K562 (cell line): ENCODE data around the gene ARF1. TPM values are rescaled to one million over a fixed set of nuclear protein-coding genes. Genes with fewer than 3 reads are reported as not detected.

Source experiments
- ATAC-seq: fragments of 200-7000 bp; cut with Tn5 transposase; 3 replicates; pipeline ENCODE4 v1.9.1; 2020; ENCODE audit warnings: moderate library complexity
- BruUV-seq: library from RNA; stranded (reverse); fragments of 400-500 nt; replicated peaks from 2 replicates; lab custom pipeline; 2021; lab: Mats Ljungman, UMichigan
- CTCF ChIA-PET: fragments of 300-600 bp; formaldehyde crosslinking; extraction: SDS; loops from one replicate; lab custom pipeline; 2021; ENCODE audit warnings: low intra/inter-chr PET ratio; lab: Yijun Ruan, JAX
- POLR2A ChIA-PET: fragments of 300-600, 350-650 bp; sonication (Branson Sonifier 250); formaldehyde crosslinking; extraction: SDS; loops from one replicate; lab custom pipeline; 2021; ENCODE audit warnings: antibody characterized with exemption, inconsistent platforms; lab: Yijun Ruan, JAX
- DNase-seq, 4 experiments: peaks; one replicate each; pipeline versions ENCODE4 v3.0.0 to v3.0.0-alpha.2; 2011 to 2018; ENCODE audit warnings: low spot score in 3 of 4, mixed read lengths in 3 of 4; ENCODE audit errors: extremely low read depth in 1 of 4
- FAIRE-seq: peaks from 2 replicates; lab custom pipeline; 2011; peaks lifted over from hg19 to GRCh38; lab: Jason Lieb, UNC
- H2AFZ ChIP-seq: 2 replicates; pipeline ENCODE4 v1.6.0; 2011; ENCODE audit warnings: low read depth, low read length, control low read depth, inconsistent platforms
- H3K27ac ChIP-seq: fragments of 200-600 bp; 3 replicates; pipeline ENCODE4 v1.8.0; 2011; ENCODE audit warnings: low read depth, mild to moderate bottlenecking, control low read depth, inconsistent platforms, low read length, moderate library complexity, mixed read lengths; ENCODE audit errors: extremely low read depth
- H3K27me3 ChIP-seq, 2 experiments: fragments of 300-600 bp in 1 of 2; 2 replicates in 1 of 2; 3 replicates in 1 of 2; pipeline versions ENCODE4 v1.6.0 to v1.8.0; 2011; ENCODE audit warnings: inconsistent platforms in 2 of 2, low read length in 2 of 2, mild to moderate bottlenecking in 1 of 2, mixed read lengths in 1 of 2, moderate library complexity in 1 of 2; ENCODE audit not compliant: control insufficient read depth in 2 of 2, insufficient read depth in 2 of 2
- H3K36me3 ChIP-seq: fragments of 300-600 bp; 3 replicates; pipeline ENCODE4 v1.8.0; 2011; ENCODE audit warnings: mild to moderate bottlenecking, low read length, inconsistent platforms; ENCODE audit not compliant: control insufficient read depth, insufficient read depth
- H3K4me1 ChIP-seq, 2 experiments: fragments of 200-600 bp in 1 of 2; replicated peaks in 1 of 2; 2 replicates in 1 of 2; 3 replicates in 1 of 2; pipeline versions ENCODE4 v1.5.1 to v1.8.0; 2011; ENCODE audit warnings: inconsistent platforms in 2 of 2, low read length in 2 of 2, mild to moderate bottlenecking in 1 of 2, mixed read lengths in 1 of 2, moderate library complexity in 1 of 2; ENCODE audit not compliant: control insufficient read depth in 2 of 2, insufficient read depth in 2 of 2
- H3K4me2 ChIP-seq: 2 replicates; pipeline ENCODE4 v1.6.1; 2011; ENCODE audit warnings: low read length, control low read depth, inconsistent platforms, mixed read lengths; ENCODE audit not compliant: insufficient read depth
- H3K4me3 ChIP-seq: fragments of 200-600 bp; sonication (generic), shearing (Covaris generic); 2 replicates; pipeline ENCODE4 v1.5.1; 2016; ENCODE audit warnings: control low read depth, inconsistent platforms
- H3K79me2 ChIP-seq: fragments of 200-600 bp; 3 replicates; pipeline ENCODE4 v1.8.0; 2011; ENCODE audit warnings: low read length, inconsistent platforms; ENCODE audit not compliant: control insufficient read depth, insufficient read depth
- H3K9ac ChIP-seq, 2 experiments: 2 replicates each; pipeline versions ENCODE4 v1.6.0 to v1.6.1; 2011; ENCODE audit warnings: low read depth in 2 of 2, low read length in 2 of 2, control low read depth in 1 of 2, inconsistent platforms in 1 of 2, mild to moderate bottlenecking in 1 of 2, mixed read lengths in 1 of 2; ENCODE audit not compliant: insufficient read depth in 1 of 2
- H3K9me1 ChIP-seq: one replicate; pipeline ENCODE4 v1.6.0; 2011; ENCODE audit warnings: inconsistent platforms, mild to moderate bottlenecking, low read length, moderate library complexity; ENCODE audit not compliant: control insufficient read depth, insufficient read depth
- H3K9me3 ChIP-seq: replicated peaks from 2 replicates; pipeline ENCODE4 v1.5.1; 2011; ENCODE audit warnings: low read depth, low read length, inconsistent platforms; ENCODE audit not compliant: control insufficient read depth, insufficient read depth
- H4K20me1 ChIP-seq: replicated peaks from 2 replicates; pipeline ENCODE4 v1.6.1; 2011; ENCODE audit warnings: low read length, inconsistent platforms, mixed read lengths; ENCODE audit not compliant: control insufficient read depth, insufficient read depth
- BHLHE40 ChIP-seq: IDR thresholded peaks from 2 replicates; pipeline ENCODE4 v1.6.1; 2011; ENCODE audit warnings: low read length, improper control_type of control experiment
- E2F5 ChIP-seq: sonication (generic); formaldehyde crosslinking; IDR thresholded peaks from 2 replicates; pipeline ENCODE4 v1.8.0; 2022; ENCODE audit warnings: mild to moderate bottlenecking, missing genetic modification reagents
- HDAC2 ChIP-seq: fragments of 450-650 bp; IDR thresholded peaks from 2 replicates; pipeline ENCODE4 v1.6.1; 2016; ENCODE audit warnings: mild to moderate bottlenecking
- KDM1A ChIP-seq, 2 experiments: fragments of 450-650 bp; IDR thresholded peaks; 2 replicates each; pipeline ENCODE4 v1.6.1; 2016; ENCODE audit warnings: mild to moderate bottlenecking in 2 of 2
- KHSRP ChIP-seq: fragments of 450-650 bp; IDR thresholded peaks from 2 replicates; pipeline ENCODE4 v1.6.1; 2017
- KLF10 ChIP-seq: fragments of 250-450 bp; sonication (Bioruptor Pico); IDR thresholded peaks from 2 replicates; pipeline ENCODE4 v1.6.1; 2021; ENCODE audit warnings: matching md5 sums
- LCOR ChIP-seq: sonication (generic); formaldehyde crosslinking; IDR thresholded peaks from 2 replicates; pipeline ENCODE4 v1.8.0; 2022; ENCODE audit warnings: mild to moderate bottlenecking, missing genetic modification reagents
- MCM5 ChIP-seq: fragments of 450-650 bp; IDR thresholded peaks from 2 replicates; pipeline ENCODE4 v1.6.1; 2016; ENCODE audit warnings: low read depth
- MCM7 ChIP-seq, 2 experiments: fragments of 450-650 bp; IDR thresholded peaks; 2 replicates each; pipeline ENCODE4 v1.6.1; 2016 to 2018
- MTA3 ChIP-seq: fragments of 450-650 bp; formaldehyde crosslinking; IDR thresholded peaks from 2 replicates; pipeline ENCODE4 v1.6.1; 2017; ENCODE audit warnings: mild to moderate bottlenecking, borderline replicate concordance
- NR4A1 ChIP-seq, 2 experiments: fragments of 250-450 bp in 1 of 2; fragments of 450-650 bp in 1 of 2; sonication (Bioruptor Pico) in 1 of 2; IDR thresholded peaks; 2 replicates each; pipeline versions ENCODE4 v1.4.0 to v1.6.1; 2016 to 2020; ENCODE audit warnings: mild to moderate bottlenecking in 2 of 2, missing compliant biosample characterization in 1 of 2, missing genetic modification characterization in 1 of 2, moderate library complexity in 1 of 2
- PRMT5 ChIP-seq: sonication (generic); formaldehyde crosslinking; IDR thresholded peaks from 2 replicates; pipeline ENCODE4 v1.5.0; 2020; ENCODE audit warnings: missing genetic modification reagents
- RBFOX2 ChIP-seq: fragments of 200-400 bp; formaldehyde crosslinking; IDR thresholded peaks from 2 replicates; pipeline ENCODE4 v1.6.1; 2017; ENCODE audit warnings: low read depth, mild to moderate bottlenecking, low read length, moderate library complexity
- RNF2 ChIP-seq: sonication (generic); IDR thresholded peaks from 2 replicates; pipeline ENCODE4 v1.6.1; 2016
- TCF7L2 ChIP-seq: fragments of 150-350 bp; IDR thresholded peaks from 2 replicates; pipeline ENCODE4 v1.6.1; 2016; ENCODE audit warnings: low read depth, mild to moderate bottlenecking, low read length, moderate library complexity
- TEAD4 ChIP-seq, 2 experiments: sonication (generic) in 1 of 2; formaldehyde crosslinking in 1 of 2; IDR thresholded peaks; 2 replicates each; pipeline versions ENCODE4 v1.6.1 to v1.8.0; 2012 to 2022; ENCODE audit warnings: borderline replicate concordance in 1 of 2, inconsistent platforms in 1 of 2, low read length in 1 of 2, mild to moderate bottlenecking in 1 of 2, missing genetic modification reagents in 1 of 2
- TOE1 ChIP-seq, 2 experiments: fragments of 450-650 bp in 1 of 2; sonication (generic) in 1 of 2; formaldehyde crosslinking in 1 of 2; IDR thresholded peaks; 2 replicates each; pipeline versions ENCODE4 v1.7.1 to v1.8.0; 2016 to 2022; ENCODE audit warnings: borderline replicate concordance in 2 of 2, mild to moderate bottlenecking in 2 of 2, antibody characterized with exemption in 1 of 2, inconsistent platforms in 1 of 2, low read depth in 1 of 2, missing genetic modification reagents in 1 of 2, moderate library complexity in 1 of 2
- ZEB2 ChIP-seq: fragments of 450-650 bp; IDR thresholded peaks from 2 replicates; pipeline ENCODE4 v1.6.1; 2016
- ZNF282 ChIP-seq: sonication (generic); formaldehyde crosslinking; IDR thresholded peaks from 2 replicates; pipeline ENCODE4 v1.8.1; 2023; ENCODE audit warnings: missing genetic modification reagents
- ZNF57 ChIP-seq: fragments of 450-650 bp; formaldehyde crosslinking; IDR thresholded peaks from 2 replicates; pipeline ENCODE4 v1.4.0; 2020; ENCODE audit warnings: mild to moderate bottlenecking, moderate library complexity
- ZNF780A ChIP-seq: fragments of 250-450 bp; sonication (Bioruptor Pico); IDR thresholded peaks from 2 replicates; pipeline ENCODE4 v1.5.0; 2021; ENCODE audit warnings: mild to moderate bottlenecking
- WGBS: fragments of 100-300 bp; shearing (Covaris generic); methylation state at CpG from one replicate; pipeline ENCODE4 v1.1.6; 2016; ENCODE audit warnings: low coverage, mixed read lengths; ENCODE audit not compliant: insufficient coverage; ENCODE audit errors: missing lambda C conversion rate; 5-methylcytosine and 5-hydroxymethylcytosine counted together
- in situ Hi-C: fragments of 300-500 bp; cut with MboI; formaldehyde crosslinking; loops from 4 replicates; pipeline ENCODE4 v1.15.0; 2018; ENCODE audit warnings: inconsistent platforms, mixed read lengths
- intact Hi-C: fragments of 100-400 bp; cut with micrococcal nuclease; formaldehyde crosslinking; loops from 2 replicates; pipeline ENCODE4 v1.14.2; 2022
- polyA plus RNA-seq, 8 experiments: library from polyadenylated mRNA; depleted of rRNA in 4 of 8; stranded (reverse) in 5 of 8; unstranded in 3 of 8; fragments of >200 nt; fragmentation: Nextera tagmentation in 2 of 8; fragmentation: Illumina TruSeq in 1 of 8; extraction: Ambion mirVana in 2 of 8; extraction: Trizol in 1 of 8; gene quantifications; 2 replicates each; pipeline versions ENCODE4 v1.2.1 to v1.2.3, GENCODE V29; 2011 to 2014; ENCODE audit warnings: inconsistent platforms in 1 of 8, missing spikeins in 1 of 8
- total RNA-seq, 7 experiments: library from RNA; depleted of rRNA in 6 of 7; stranded (reverse); fragments of >200 nt in 6 of 7; fragmentation: Illumina TruSeq in 2 of 7; extraction: Trizol in 2 of 7; gene quantifications; 2 replicates each; pipeline versions ENCODE4 v1.2.1 to v1.2.3, GENCODE V29; 2011 to 2021; ENCODE audit warnings: low replicate concordance in 1 of 7

Gene ARF1
- total and polyA plus RNA-seq, 9 of the 15 experiments (the other 6 are each of a cell fraction or from before 2014, with no cell fraction given): 69.8 to 593 (median 325) TPM

GRCh38 chr1:228145463-228146416 lies 63.2 kb downstream of the ARF1 start (continued):
- TF ChIP-seq ZNF282 (no peak), PRMT5 (no peak), MTA3 (peak; percentile 89; the same call in 1 of the 2 replicates), ZEB2 (peak; percentile 80), RBFOX2 (peak; percentile 49), HDAC2 (peak; percentile 91), LCOR (CRISPR knock-in tag) (no peak)

DNA sequence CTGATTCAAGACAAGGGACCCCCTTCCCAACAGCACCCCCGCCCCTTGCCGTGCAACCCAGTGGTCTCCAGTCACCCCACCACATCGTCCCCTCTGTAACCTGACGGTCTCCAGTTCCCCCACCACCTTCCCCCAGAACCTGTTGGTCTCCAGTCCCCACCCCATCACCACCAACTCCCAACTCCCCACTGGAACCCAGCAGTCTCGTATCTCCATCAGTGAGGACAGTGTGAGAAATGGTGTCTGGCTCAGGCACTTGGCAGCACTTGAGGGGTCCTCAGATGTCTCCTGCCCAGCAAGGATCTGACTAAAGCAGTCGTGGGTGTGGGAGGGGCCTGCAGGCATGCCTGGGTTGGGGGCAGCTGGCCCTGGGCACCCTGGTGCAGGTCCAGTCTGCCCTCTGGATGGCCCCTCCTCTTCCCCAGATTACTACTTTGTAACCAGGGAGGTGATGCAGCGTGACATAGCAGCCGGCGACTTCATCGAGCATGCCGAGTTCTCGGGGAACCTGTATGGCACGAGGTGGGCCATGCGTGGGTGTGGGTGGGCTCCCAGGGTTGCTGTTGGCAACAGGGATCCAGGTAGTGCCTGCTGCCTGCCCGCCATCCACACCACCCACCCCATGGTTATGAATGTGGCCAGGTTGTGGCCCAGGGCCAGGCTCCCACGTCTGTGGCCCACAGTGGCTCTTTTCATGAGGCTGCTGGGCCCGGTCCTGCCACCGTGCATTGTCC lies 64.1 kb downstream of the ARF1 start:
- CTCF ChIA-PET: no interaction called here
- H3K27me3 ChIP-seq: no peaks in the 10 kb centered on the region
- WGBS: 91% methylated on average over 16 of the region's 18 CpGs
- peak overlapping the region; percentile 74; the same call in 1 of the 2 replicates for H3K4me2 ChIP-seq
- in situ Hi-C loops: no loop called here
- intact Hi-C loops: no loop called here
- H3K9me1 ChIP-seq: peaks cover 24% of the 10 kb centered on the region
- no peak overlapping the region for H2AFZ ChIP-seq
- FAIRE-seq (no peak), ATAC-seq (no peak), DNase-seq (no peak)
- H3K9me3 ChIP-seq: no peaks in the 10 kb centered on the region
- no TSS peak for BruUV-seq
- peak overlapping the region; percentile 58; the same call in 1 of the 3 replicates for H3K27ac ChIP-seq
- H3K79me2 ChIP-seq: peaks cover 82% of the 10 kb centered on the region
- peaks cover 60% of the 10 kb centered on the region; the same call in 2 of the 3 replicates for H3K36me3 ChIP-seq
- H3K4me3 ChIP-seq: no peak overlapping the region
- peaks cover 64 to 99% of the 10 kb centered on the region in 2 experiments for H3K4me1 ChIP-seq
- H4K20me1 ChIP-seq: peaks cover 57% of the 10 kb centered on the region
- H3K9ac ChIP-seq: peak overlapping the region; percentile 37 to 86; a peak in 3 of 4 replicates
- POLR2A ChIA-PET: interaction anchor here (1.1 to 6.0 kb wide), 2 partner anchors 20 to 57 kb away, joined by 4 to 47 read pairs; partner anchors contain the start of gene IBA57
- TF ChIP-seq KHSRP (no peak), BHLHE40 (no peak), RNF2 (no peak), MCM5 (no peak), KDM1A (IDR thresholded peaks at IDR 0.05) (no peak), KLF10 (CRISPR knock-in tag) (no peak), ZNF57 (CRISPR knock-in tag) (no peak), ZNF780A (CRISPR knock-in tag) (no peak), TOE1 (IDR thresholded peaks at IDR 0.05; ENCODE audit: borderline replicate concordance) (no peak), TOE1 (CRISPR knock-in tag; IDR thresholded peaks at IDR 0.05; ENCODE audit: borderline replicate concordance, low read depth) (no peak), TCF7L2 (no peak), E2F5 (no peak), NR4A1 (CRISPR knock-in tag; IDR thresholded peaks at IDR 0.05) (no peak), NR4A1 (tag; IDR thresholded peaks at IDR 0.05) (no peak), TEAD4 (IDR thresholded peaks at IDR 0.05; ENCODE audit: low read length) (no peak), TEAD4 (CRISPR knock-in tag; IDR thresholded peaks at IDR 0.05; ENCODE audit: borderline replicate concordance) (no peak), MCM7 (IDR thresholded peaks at IDR 0.05) (no peak)
